ENCODE data around the gene MLKL. TPM values are rescaled to one million over a fixed set of nuclear protein-coding genes. Genes with fewer than 3 reads are reported as not detected.

The MLKL gene
- 5.0 TPM for total RNA-seq

- DNase-seq, result peak; percentile 18
Measured at GRCh38 chr16:74700438-74701225, at the start of gene MLKL. MLKL (minus strand) TSS chr16:74700862; CDS start chr16:74695757, 5,105 bp downstream.

- DNase-seq, result no peak
Measured at GRCh38 chr16:74749291-74750055, 48.8 kb upstream of the MLKL start.

GRCh38 chr16:74748616-74749026 lies 48.0 kb upstream of the MLKL start:
- DNase-seq, result peak; percentile 17

- DNase-seq, result no peak
Measured at GRCh38 chr16:74747716-74748615, 47.3 kb upstream of the MLKL start.

GRCh38 chr16:74745926-74746325 lies 45.3 kb upstream of the MLKL start:
- DNase-seq, result no peak

- DNase-seq, result no peak
Measured at GRCh38 chr16:74745109-74745615, 44.5 kb upstream of the MLKL start.

GRCh38 chr16:74744566-74744965 lies 43.9 kb upstream of the MLKL start:
- no peak for DNase-seq

- peak; percentile 18 for DNase-seq
Measured at GRCh38 chr16:74743668-74744299, 43.1 kb upstream of the MLKL start.

- no peak for DNase-seq
Measured at GRCh38 chr16:74743045-74743667, 42.5 kb upstream of the MLKL start.

- DNase-seq, result peak; percentile 21
Measured at GRCh38 chr16:74742051-74742481, 41.4 kb upstream of the MLKL start.

- peak; percentile 28 for DNase-seq
Measured at GRCh38 chr16:74740795-74741304, 40.2 kb upstream of the MLKL start.

- DNase-seq, result no peak
Measured at GRCh38 chr16:74739275-74739674, 38.6 kb upstream of the MLKL start.

GRCh38 chr16:74738816-74739215 lies 38.2 kb upstream of the MLKL start:
- DNase-seq, result no peak

GRCh38 chr16:74738113-74738541 lies 37.5 kb upstream of the MLKL start:
- no peak for DNase-seq

GRCh38 chr16:74737521-74737920 lies 36.9 kb upstream of the MLKL start:
- DNase-seq, result no peak

- DNase-seq, result no peak
Measured at GRCh38 chr16:74736531-74737157, 36.0 kb upstream of the MLKL start.

GRCh38 chr16:74735554-74735953 lies 34.9 kb upstream of the MLKL start:
- DNase-seq, result no peak

GRCh38 chr16:74735162-74735452 lies 34.4 kb upstream of the MLKL start:
- no peak for DNase-seq

GRCh38 chr16:74734361-74735161 lies 33.9 kb upstream of the MLKL start:
- no peak for DNase-seq

Measured in tongue (tissue), 2 donors.